ENCODE results near the gene SPRED3.

Gene SPRED3

GRCh38 chr19:38441657-38442348 lies 53.3 kb downstream of the SPRED3 start:
- H3K4me3 Mint-ChIP-seq, result no peak overlapping the region
- H3K4me1 Mint-ChIP-seq, result peaks cover 11% of the 10 kb centered on the region
- no peaks in the 10 kb centered on the region for H3K9me3 Mint-ChIP-seq
- H3K36me3 Mint-ChIP-seq (ENCODE audit: low read depth), result no peaks in the 10 kb centered on the region
- peaks cover 3% of the 10 kb centered on the region for H3K27me3 Mint-ChIP-seq (ENCODE audit: low read depth)
- TF ChIP-seq CTCF (IDR thresholded peaks at IDR 0.05; ENCODE audit: unreplicated experiment in 3 of 3), result no peak
- H3K27ac Mint-ChIP-seq, result peak overlapping the region in 2 of 3 experiments; percentile 18 to 37

GRCh38 chr19:38442736-38443135 lies 54.2 kb downstream of the SPRED3 start:
- no peak overlapping the region for H3K4me3 Mint-ChIP-seq
- no peaks in the 10 kb centered on the region for H3K36me3 Mint-ChIP-seq (ENCODE audit: low read depth)
- no peaks in the 10 kb centered on the region for H3K9me3 Mint-ChIP-seq
- TF ChIP-seq CTCF (IDR thresholded peaks at IDR 0.05; ENCODE audit: unreplicated experiment in 3 of 3), result no peak
- H3K27me3 Mint-ChIP-seq (ENCODE audit: low read depth), result peaks cover 3% of the 10 kb centered on the region
- H3K27ac Mint-ChIP-seq, result no peak overlapping the region
- H3K4me1 Mint-ChIP-seq, result peaks cover 11% of the 10 kb centered on the region

GRCh38 chr19:38443458-38443999 lies 55.0 kb downstream of the SPRED3 start:
- Mint-ChIP-seq H3K9me3 (no peaks in the 10 kb centered on the region), H3K27ac (no peak overlapping the region), H3K4me3 (no peak overlapping the region), H3K4me1 (peaks cover 5% of the 10 kb centered on the region), H3K27me3 (ENCODE audit: low read depth) (peaks cover 3% of the 10 kb centered on the region), H3K36me3 (ENCODE audit: low read depth) (no peaks in the 10 kb centered on the region)
- TF ChIP-seq CTCF (IDR thresholded peaks at IDR 0.05; ENCODE audit: unreplicated experiment in 3 of 3), result no peak

- Mint-ChIP-seq H3K4me1 (peaks cover 5% of the 10 kb centered on the region), H3K27ac (no peak overlapping the region), H3K27me3 (ENCODE audit: low read depth) (peaks cover 3% of the 10 kb centered on the region), H3K36me3 (ENCODE audit: low read depth) (peaks cover 4% of the 10 kb centered on the region), H3K4me3 (no peak overlapping the region), H3K9me3 (no peaks in the 10 kb centered on the region)
- TF ChIP-seq CTCF (IDR thresholded peaks at IDR 0.05; ENCODE audit: unreplicated experiment in 3 of 3), result no peak
Measured at GRCh38 chr19:38444026-38444425, 55.5 kb downstream of the SPRED3 start.

- H3K27me3 Mint-ChIP-seq (ENCODE audit: low read depth), result peaks cover 3% of the 10 kb centered on the region
- no peak overlapping the region for H3K4me3 Mint-ChIP-seq
- H3K36me3 Mint-ChIP-seq (ENCODE audit: low read depth), result peaks cover 5% of the 10 kb centered on the region
- TF ChIP-seq CTCF (IDR thresholded peaks at IDR 0.05; ENCODE audit: unreplicated experiment in 3 of 3), result no peak
- no peak overlapping the region for H3K27ac Mint-ChIP-seq
- peaks cover 5% of the 10 kb centered on the region for H3K4me1 Mint-ChIP-seq
- H3K9me3 Mint-ChIP-seq, result no peaks in the 10 kb centered on the region
Measured at GRCh38 chr19:38445362-38445761, 56.9 kb downstream of the SPRED3 start.

- Mint-ChIP-seq H3K4me3 (no peak overlapping the region), H3K9me3 (no peaks in the 10 kb centered on the region)
Measured at GRCh38 chr19:38448225-38448624, 59.7 kb downstream of the SPRED3 start.

More at GRCh38 chr19:38448225-38448624, 59.7 kb downstream of the SPRED3 start:
- Mint-ChIP-seq H3K27me3 (ENCODE audit: low read depth) (peaks cover 3% of the 10 kb centered on the region), H3K27ac (no peak overlapping the region), H3K4me1 (no peaks in the 10 kb centered on the region), H3K36me3 (ENCODE audit: low read depth) (peaks cover 8% of the 10 kb centered on the region)
- no peak for TF ChIP-seq CTCF (IDR thresholded peaks at IDR 0.05; ENCODE audit: unreplicated experiment in 3 of 3)

Measured in nephron (organoid).